Measurements from ENCODE around the gene FNDC4.

FNDC4 gene

DNA sequence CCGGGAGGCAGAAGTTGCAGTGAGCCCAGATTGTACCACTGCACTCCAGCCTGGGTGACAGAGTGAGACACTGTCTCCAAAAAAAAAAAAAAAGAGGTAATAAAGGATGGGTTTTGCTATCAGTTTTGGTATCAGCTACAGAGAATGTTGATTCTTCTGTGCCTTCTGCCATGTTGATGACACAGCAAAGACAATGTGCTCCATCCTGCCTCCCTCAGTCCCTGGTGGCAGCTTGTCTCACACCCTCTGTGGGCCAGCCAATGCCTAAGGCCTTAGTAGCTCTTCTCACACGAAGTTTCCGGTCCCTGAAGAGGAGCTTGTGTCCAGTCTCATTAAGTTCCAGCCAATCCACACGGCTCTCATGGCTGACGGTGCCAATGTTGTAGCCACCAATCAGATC lies 23.0 kb downstream of the FNDC4 start:
- no peak for DNase-seq (ENCODE audit: extremely low read depth, low read depth)
- no peak overlapping the region for H3K4me3 ChIP-seq (replicated peaks; ENCODE audit: low read depth, low read length)
- TF ChIP-seq, protein P1, sequence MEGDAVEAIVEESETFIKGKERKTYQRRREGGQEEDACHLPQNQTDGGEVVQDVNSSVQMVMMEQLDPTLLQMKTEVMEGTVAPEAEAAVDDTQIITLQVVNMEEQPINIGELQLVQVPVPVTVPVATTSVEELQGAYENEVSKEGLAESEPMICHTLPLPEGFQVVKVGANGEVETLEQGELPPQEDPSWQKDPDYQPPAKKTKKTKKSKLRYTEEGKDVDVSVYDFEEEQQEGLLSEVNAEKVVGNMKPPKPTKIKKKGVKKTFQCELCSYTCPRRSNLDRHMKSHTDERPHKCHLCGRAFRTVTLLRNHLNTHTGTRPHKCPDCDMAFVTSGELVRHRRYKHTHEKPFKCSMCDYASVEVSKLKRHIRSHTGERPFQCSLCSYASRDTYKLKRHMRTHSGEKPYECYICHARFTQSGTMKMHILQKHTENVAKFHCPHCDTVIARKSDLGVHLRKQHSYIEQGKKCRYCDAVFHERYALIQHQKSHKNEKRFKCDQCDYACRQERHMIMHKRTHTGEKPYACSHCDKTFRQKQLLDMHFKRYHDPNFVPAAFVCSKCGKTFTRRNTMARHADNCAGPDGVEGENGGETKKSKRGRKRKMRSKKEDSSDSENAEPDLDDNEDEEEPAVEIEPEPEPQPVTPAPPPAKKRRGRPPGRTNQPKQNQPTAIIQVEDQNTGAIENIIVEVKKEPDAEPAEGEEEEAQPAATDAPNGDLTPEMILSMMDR (IDR thresholded peaks at IDR 0.05; ENCODE audit: low read depth, low read length, missing control alignments) = no peak

DNA sequence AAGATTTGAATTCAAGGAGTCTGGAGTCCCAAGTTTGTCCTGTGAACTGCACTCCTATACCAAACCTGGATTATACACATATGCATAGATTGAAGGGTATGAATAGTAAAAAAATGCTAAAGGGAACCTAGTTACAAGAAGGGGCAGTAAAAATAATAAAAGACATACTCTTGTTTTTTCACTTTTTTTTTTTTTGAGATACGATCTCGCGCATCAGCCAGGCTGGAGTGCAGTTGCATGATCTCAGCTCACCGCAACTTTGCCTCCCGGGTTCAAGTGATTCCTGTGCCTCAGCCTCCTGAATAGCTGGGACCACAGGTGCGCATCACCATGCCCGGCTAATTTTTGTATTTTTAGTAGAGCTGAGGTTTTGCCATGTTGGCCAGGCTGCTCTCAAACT lies 30.6 kb downstream of the FNDC4 start:
- no peak for DNase-seq (ENCODE audit: extremely low read depth, low read depth)
- TF ChIP-seq, protein P1 (IDR thresholded peaks at IDR 0.05; ENCODE audit: low read depth, low read length, missing control alignments) = no peak

DNA sequence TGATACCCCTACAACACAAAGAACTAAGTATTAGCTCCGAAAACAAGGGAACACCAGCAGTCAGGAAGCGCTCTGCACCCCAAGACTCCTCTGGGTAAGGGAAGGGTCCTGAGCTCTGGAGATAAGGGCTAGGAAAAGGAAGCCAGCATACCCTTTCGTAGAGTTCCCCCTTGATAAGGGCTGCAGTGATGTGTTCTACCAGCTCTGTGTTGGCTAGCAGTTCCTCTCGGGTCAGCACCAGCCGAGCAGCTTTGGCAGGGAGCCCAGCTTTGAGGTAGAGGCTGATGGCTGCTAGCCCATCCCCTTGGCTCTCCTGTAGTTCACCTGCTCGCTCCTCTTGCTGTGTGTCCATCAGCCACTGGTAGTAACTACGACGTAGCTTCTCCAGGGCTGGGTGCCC lies 33.9 kb downstream of the FNDC4 start:
- TF ChIP-seq, protein P1 (IDR thresholded peaks at IDR 0.05; ENCODE audit: low read depth, low read length, missing control alignments) = no peak
- no peak for DNase-seq (ENCODE audit: extremely low read depth, low read depth)
- H3K4me3 ChIP-seq (replicated peaks; ENCODE audit: low read depth, low read length) = no peak overlapping the region

More for the DNA sequence above, 30.6 kb downstream of the FNDC4 start:
- H3K4me3 ChIP-seq (replicated peaks; ENCODE audit: low read depth, low read length) = no peak overlapping the region

DNA sequence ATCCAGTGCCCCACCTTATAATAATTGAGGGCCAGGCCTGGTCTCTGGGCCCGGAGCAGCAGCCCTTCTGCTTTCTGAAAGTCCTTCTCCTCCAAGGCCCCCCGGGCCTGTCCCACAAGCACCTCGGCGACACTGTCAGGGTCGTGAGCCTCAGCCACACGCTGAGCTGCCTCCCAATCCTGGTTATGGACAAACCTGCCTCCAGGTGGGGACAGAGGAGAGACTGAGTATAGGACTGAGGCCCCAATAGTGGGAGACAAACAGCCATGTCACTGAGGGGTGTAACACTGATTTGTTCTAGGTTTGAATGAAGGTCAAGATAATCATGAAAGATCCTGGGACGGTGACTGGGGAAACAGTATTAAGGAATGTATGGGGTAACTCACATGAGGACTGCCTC lies 41.0 kb downstream of the FNDC4 start:
- TF ChIP-seq, protein P1 (IDR thresholded peaks at IDR 0.05; ENCODE audit: low read depth, low read length, missing control alignments) = no peak
- no peak for DNase-seq (ENCODE audit: extremely low read depth, low read depth)
- H3K4me3 ChIP-seq (replicated peaks; ENCODE audit: low read depth, low read length) = no peak overlapping the region

DNA sequence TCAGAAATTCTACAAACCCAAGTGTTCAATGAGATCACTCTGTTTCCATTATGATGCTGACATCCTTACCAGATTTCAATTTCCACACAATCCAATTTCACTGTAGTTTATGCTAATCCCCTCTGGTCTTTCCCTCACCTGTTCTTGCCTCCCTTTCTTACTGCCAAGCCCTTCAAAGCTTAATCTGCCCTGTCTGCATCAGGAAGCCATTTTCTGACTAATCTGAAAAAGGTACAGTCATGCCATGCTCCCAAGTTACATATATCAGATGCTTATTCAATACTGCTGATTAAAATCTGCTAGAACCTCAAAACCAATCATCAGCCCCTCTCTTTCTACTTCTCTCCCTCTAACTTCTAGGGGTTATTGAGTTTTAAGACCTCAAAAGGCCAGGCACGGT lies 43.9 kb downstream of the FNDC4 start:
- DNase-seq (ENCODE audit: extremely low read depth, low read depth) = no peak
- H3K4me3 ChIP-seq (replicated peaks; ENCODE audit: low read depth, low read length) = no peak overlapping the region
- TF ChIP-seq, protein P1 (IDR thresholded peaks at IDR 0.05; ENCODE audit: low read depth, low read length, missing control alignments) = no peak

DNA sequence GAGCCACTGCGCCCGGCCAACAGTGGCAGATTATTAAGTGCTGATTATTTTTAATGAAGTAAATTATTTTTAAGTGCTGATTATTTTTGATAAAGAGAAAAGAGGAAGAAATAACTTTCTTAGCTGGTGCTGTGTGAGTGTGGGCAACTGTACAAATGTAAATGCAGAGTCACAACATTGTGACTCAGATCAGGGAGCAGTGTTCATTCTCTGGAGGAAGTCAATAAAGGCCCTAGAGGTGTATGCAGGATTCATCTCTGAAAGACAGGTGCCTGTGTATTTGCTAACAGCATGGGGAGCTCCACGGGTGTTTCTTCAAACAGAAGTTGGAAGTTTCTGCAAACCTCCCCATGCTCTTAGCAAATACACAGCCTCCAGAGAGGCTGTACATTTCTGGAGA lies 46.6 kb downstream of the FNDC4 start:
- H3K4me3 ChIP-seq (replicated peaks; ENCODE audit: low read depth, low read length) = no peak overlapping the region
- TF ChIP-seq, protein P1 (IDR thresholded peaks at IDR 0.05; ENCODE audit: low read depth, low read length, missing control alignments) = no peak
- DNase-seq (ENCODE audit: extremely low read depth, low read depth) = no peak

DNA sequence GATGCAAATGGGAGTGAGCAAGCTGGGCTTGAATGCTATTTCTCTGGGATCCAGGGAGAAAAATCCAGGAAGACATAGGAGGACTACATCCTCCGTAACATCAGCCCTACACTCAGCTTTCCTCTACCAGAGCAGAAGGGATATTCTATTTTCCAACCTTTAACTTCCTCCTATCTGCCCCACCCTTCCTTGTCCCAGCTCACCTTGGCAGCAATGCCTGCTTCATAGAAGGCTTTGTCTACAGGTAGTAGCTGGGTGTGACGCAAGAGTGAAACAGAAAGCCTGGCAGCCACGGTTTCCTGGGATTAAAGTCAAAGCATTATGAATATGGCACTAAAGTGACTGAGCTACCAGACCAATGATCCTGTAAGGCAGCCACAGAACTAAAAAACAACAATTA lies 48.9 kb downstream of the FNDC4 start:
- no peak overlapping the region for H3K4me3 ChIP-seq (replicated peaks; ENCODE audit: low read depth, low read length)
- TF ChIP-seq, protein P1 (IDR thresholded peaks at IDR 0.05; ENCODE audit: low read depth, low read length, missing control alignments) = no peak
- DNase-seq (ENCODE audit: extremely low read depth, low read depth) = no peak

All from HFF-Myc (cell line).